Aorta (tissue), 5 donors: ENCODE measurements around the gene SLC29A1. TPM values are rescaled to one million over a fixed set of nuclear protein-coding genes. Genes with fewer than 3 reads are reported as not detected.
"Not testable (repeated sequence)": the region's sequence is repeated elsewhere in the genome, so short reads cannot be mapped to it uniquely, and the experiment has no call there.

Experiments
- ATAC-seq: fragments of 200-7000 bp; cut with Tn5 transposase; one replicate; pipeline ENCODE4 v1.9.1; 2022; ENCODE audit warnings: moderate library complexity; ENCODE audit not compliant: low FRiP score
- DNase-seq, 2 donors: peaks; one replicate each; pipeline ENCODE4 v3.0.0-alpha.2; 2020
- H3K27ac ChIP-seq, 2 donors: one replicate each; pipeline ENCODE4 v1.5.1; 2013; ENCODE audit warnings: low read length in 2 of 2, mild to moderate bottlenecking in 2 of 2, moderate library complexity in 2 of 2, control low read depth in 1 of 2, inconsistent platforms in 1 of 2, low read depth in 1 of 2
- H3K27me3 ChIP-seq, 2 donors: one replicate each; pipeline ENCODE4 v1.6.1; 2013; ENCODE audit warnings: control low read depth in 1 of 2, low read length in 1 of 2, mild to moderate bottlenecking in 1 of 2, moderate library complexity in 1 of 2; ENCODE audit not compliant: insufficient read depth in 2 of 2, control insufficient read depth in 1 of 2
- H3K36me3 ChIP-seq, 2 donors: one replicate each; pipeline ENCODE4 v1.6.1; 2013; ENCODE audit warnings: control low read depth in 1 of 2, low read length in 1 of 2, mild to moderate bottlenecking in 1 of 2; ENCODE audit not compliant: insufficient read depth in 2 of 2, control insufficient read depth in 1 of 2
- H3K4me1 ChIP-seq, 2 donors: one replicate each; pipeline ENCODE4 v1.6.1; 2013; ENCODE audit warnings: low read length in 2 of 2, control low read depth in 1 of 2, mild to moderate bottlenecking in 1 of 2, moderate library complexity in 1 of 2; ENCODE audit not compliant: insufficient read depth in 2 of 2, control insufficient read depth in 1 of 2
- H3K4me3 ChIP-seq, 2 donors: one replicate each; pipeline ENCODE4 v1.5.1; 2013; ENCODE audit warnings: low read length in 2 of 2, control low read depth in 1 of 2, mild to moderate bottlenecking in 1 of 2
- H3K9me3 ChIP-seq: one replicate; pipeline ENCODE4 v1.6.1; 2013; ENCODE audit warnings: mild to moderate bottlenecking, low read length; ENCODE audit not compliant: control insufficient read depth
- WGBS, 2 donors: extraction: QIAGEN DNeasy Blood & Tissue Kit; methylation state at CpG; one replicate each; pipeline ENCODE4 v1.1.7; 2013; 5-methylcytosine and 5-hydroxymethylcytosine counted together
- intact Hi-C, 2 donors: fragments of 100-400 bp; cut with DNase I; formaldehyde crosslinking; loops; one replicate each; pipeline versions ENCODE4 v1.14.2 to v1.15.0; 2022
- polyA plus RNA-seq, 2 donors: library from polyadenylated mRNA; stranded (reverse); fragments of 200-250 nt; gene quantifications; one replicate each; pipeline ENCODE4 v1.2.3, GENCODE V29; 2013
- total RNA-seq, 2 donors: library from RNA; stranded (reverse); fragmentation: NEBNext Ultra II Directional; extraction: Animal tissue kit (Norgen Biotek cat#: 25700); gene quantifications; one replicate each; pipeline ENCODE4 v1.2.1, GENCODE V29; 2021
- donor health status: healthy with polysubstance abuse.
- donor health status: Bipolar disorder and iron deficiency.
- donor health status: DM: no; HTN: no; CAD: no.
- donor health status: DM: no; HTN: no; CAD: no.
- donor health status: DM: yes; HTN: yes; CAD: no.

SLC29A1 gene
- total and polyA plus RNA-seq, 4 donors, result 38.3 to 142 (median 121) TPM

DNA sequence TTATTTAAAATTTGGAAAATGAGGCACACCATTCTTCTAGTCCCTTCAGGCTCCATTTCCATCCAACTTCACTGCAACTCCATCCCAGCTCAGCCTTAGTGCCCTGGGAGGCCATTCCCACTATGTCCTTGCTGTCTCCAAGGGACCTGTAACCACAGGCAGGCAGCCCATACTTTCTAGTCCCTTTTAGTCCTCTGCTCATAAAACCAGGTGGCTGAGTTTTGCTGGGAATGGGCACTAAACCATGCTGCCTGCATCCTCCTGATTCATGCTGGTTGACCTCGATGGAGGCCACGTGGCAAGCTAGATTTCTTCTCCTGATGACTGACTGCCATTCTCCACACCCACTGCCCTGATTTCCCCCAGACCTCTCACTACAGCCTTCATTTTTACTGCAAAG lies 34.1 kb upstream of the SLC29A1 start:
- WGBS, 2 donors, result 69 to 74% methylated on average over 2 of the region's 2 CpGs
- ATAC-seq, result no peak
- Histone ChIP-seq H3K4me1 (no peaks in the 10 kb centered on the region), H3K9me3 (no peaks in the 10 kb centered on the region), H3K36me3 (no peaks in the 10 kb centered on the region), H3K27ac (no peak overlapping the region), H3K27me3 (no peaks in the 10 kb centered on the region), H3K4me3 (no peak overlapping the region)
- peak in 1 of 2 donors; percentile 17 for DNase-seq
- intact Hi-C loops, result no loop called here

- no peak for ATAC-seq
- DNase-seq, result no peak
- Histone ChIP-seq H3K9me3 (no peaks in the 10 kb centered on the region), H3K36me3 (no peaks in the 10 kb centered on the region), H3K4me3 (no peak overlapping the region), H3K27ac (no peak overlapping the region), H3K27me3 (no peaks in the 10 kb centered on the region), H3K4me1 (no peaks in the 10 kb centered on the region)
- intact Hi-C loops, result no loop called here
- 10 to 27% methylated on average over 2 of the region's 2 CpGs for WGBS, 2 donors
These were observed 32.7 kb upstream of the SLC29A1 start for GRCh38 chr6:44190715-44191114.

- DNase-seq, result peak in 1 of 2 donors; percentile 35
- no peak overlapping the region for H3K4me3 ChIP-seq
- H3K27ac ChIP-seq, result no peak overlapping the region
- H3K36me3 ChIP-seq, result no peaks in the 10 kb centered on the region
- intact Hi-C loops, result no loop called here
- H3K4me1 ChIP-seq, result no peaks in the 10 kb centered on the region
- no peaks in the 10 kb centered on the region for H3K27me3 ChIP-seq
- H3K9me3 ChIP-seq, result no peaks in the 10 kb centered on the region
- ATAC-seq, result peak; percentile 33
- WGBS, 2 donors, result 53 to 58% methylated on average over 10 of the region's 10 CpGs
These were observed 30.9 kb upstream of the SLC29A1 start for GRCh38 chr6:44192428-44193041.

- Histone ChIP-seq H3K4me3 (no peak overlapping the region), H3K36me3 (no peaks in the 10 kb centered on the region), H3K27me3 (no peaks in the 10 kb centered on the region), H3K4me1 (no peaks in the 10 kb centered on the region), H3K27ac (no peak overlapping the region), H3K9me3 (no peaks in the 10 kb centered on the region)
- ATAC-seq, result no peak
- intact Hi-C loops, result no loop called here
- WGBS, 2 donors, result 95 to 98% methylated on average over 8 of the region's 8 CpGs
- DNase-seq, result peak in 1 of 2 donors; percentile 39
These were observed 30.0 kb upstream of the SLC29A1 start for GRCh38 chr6:44193307-44193910.

DNA sequence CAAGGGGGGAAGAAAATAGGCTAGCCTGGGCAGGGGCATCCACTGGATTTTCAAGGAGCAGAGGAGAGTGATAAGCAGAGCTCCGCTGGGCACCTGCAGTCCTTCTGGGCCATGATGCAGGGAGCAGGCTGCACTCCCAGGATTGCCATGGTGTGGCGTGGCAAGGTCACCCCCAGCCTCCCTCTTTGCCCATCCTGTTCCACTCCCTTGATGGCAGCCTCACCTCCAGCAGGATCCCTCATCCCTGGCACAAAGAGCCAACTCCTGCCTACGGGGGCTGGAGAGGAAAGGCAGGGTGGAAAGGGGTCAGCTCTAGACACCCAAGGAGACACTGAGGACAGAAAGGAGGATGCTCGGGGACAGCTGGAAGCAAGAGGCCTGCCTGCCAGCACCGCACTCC lies 29.1 kb upstream of the SLC29A1 start:
- Histone ChIP-seq H3K27me3 (no peaks in the 10 kb centered on the region), H3K4me1 (no peaks in the 10 kb centered on the region), H3K4me3 (no peak overlapping the region), H3K9me3 (no peaks in the 10 kb centered on the region), H3K36me3 (no peaks in the 10 kb centered on the region), H3K27ac (no peak overlapping the region)
- DNase-seq (peak in 1 of 2 donors; percentile 25), ATAC-seq (peak; percentile 36)
- intact Hi-C loops, result no loop called here
- 79 to 95% methylated on average over 5 of the region's 5 CpGs for WGBS, 2 donors

DNA sequence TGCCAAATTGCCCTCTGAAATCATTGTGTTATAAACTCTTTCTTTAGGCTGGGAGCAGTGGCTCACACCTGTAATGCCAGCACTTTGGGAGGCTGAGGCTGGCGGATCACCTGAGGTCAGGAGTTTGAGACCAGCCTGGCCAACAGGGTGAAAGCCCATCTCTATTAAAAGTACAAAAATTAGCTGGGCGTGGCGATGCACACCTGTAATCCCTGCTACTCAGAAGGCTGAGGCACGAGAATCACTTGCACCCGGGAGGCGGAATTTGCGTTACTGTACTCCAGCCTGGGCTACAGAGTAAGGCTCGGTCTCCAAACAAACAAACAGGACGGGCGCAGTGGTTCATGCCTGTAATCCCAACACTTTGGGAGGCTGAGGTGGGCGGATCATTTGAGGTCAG lies 27.0 kb upstream of the SLC29A1 start:
- H3K27me3 ChIP-seq, ATAC-seq, H3K9me3 ChIP-seq, H3K36me3 ChIP-seq, H3K4me3 ChIP-seq, intact Hi-C loops, H3K4me1 ChIP-seq, H3K27ac ChIP-seq: not testable (repeated sequence)
- peak in 1 of 2 donors; percentile 51 for DNase-seq
- WGBS, 2 donors, result 94% methylated on average over 11 of the region's 11 CpGs

DNA sequence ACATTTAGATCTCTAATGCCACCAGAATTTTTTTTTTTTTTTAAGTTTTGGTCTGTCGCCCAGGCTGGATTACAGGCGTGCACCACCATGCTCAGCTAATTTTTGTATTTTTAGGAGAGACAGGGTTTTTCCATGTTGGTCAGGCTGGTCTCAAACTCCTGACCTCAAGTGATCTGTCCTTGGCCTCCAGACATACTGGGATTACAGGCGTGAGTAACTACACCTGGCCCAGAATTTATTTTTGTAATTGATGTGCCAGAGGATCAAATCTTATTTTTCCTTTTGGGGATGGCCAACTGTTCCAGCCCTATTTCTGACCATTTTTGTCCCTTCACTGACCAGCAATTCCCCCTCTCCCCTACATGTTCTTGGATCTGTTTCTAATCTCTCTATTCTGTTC lies 24.7 kb upstream of the SLC29A1 start:
- no peak for ATAC-seq
- Histone ChIP-seq H3K4me1 (no peaks in the 10 kb centered on the region), H3K27ac (no peak overlapping the region), H3K36me3 (no peaks in the 10 kb centered on the region), H3K4me3 (no peak overlapping the region), H3K27me3 (no peaks in the 10 kb centered on the region), H3K9me3 (no peaks in the 10 kb centered on the region)
- 13 to 14% methylated on average over 3 of the region's 3 CpGs for WGBS, 2 donors
- peak in 1 of 2 donors; percentile 8 for DNase-seq
- intact Hi-C loops, result no loop called here

GRCh38 chr6:44199883-44200282 lies 23.5 kb upstream of the SLC29A1 start:
- DNase-seq, result peak in 1 of 2 donors; percentile 7
- 92 to 97% methylated on average over 4 of the region's 4 CpGs for WGBS, 2 donors
- no peak for ATAC-seq
- no peak overlapping the region for H3K27ac ChIP-seq
- no peaks in the 10 kb centered on the region for H3K9me3 ChIP-seq
- intact Hi-C loops, result no loop called here
- H3K27me3 ChIP-seq, result no peaks in the 10 kb centered on the region
- no peaks in the 10 kb centered on the region for H3K4me1 ChIP-seq
- no peak overlapping the region for H3K4me3 ChIP-seq
- H3K36me3 ChIP-seq, result no peaks in the 10 kb centered on the region

- Histone ChIP-seq H3K36me3 (no peaks in the 10 kb centered on the region), H3K9me3 (no peaks in the 10 kb centered on the region), H3K4me3 (no peak overlapping the region), H3K27me3 (no peaks in the 10 kb centered on the region), H3K4me1 (no peaks in the 10 kb centered on the region), H3K27ac (no peak overlapping the region)
- WGBS, 2 donors, result 94 to 96% methylated on average over 3 of the region's 3 CpGs
- ATAC-seq, result no peak
- intact Hi-C loops, result no loop called here
- peak in 1 of 2 donors; percentile 35 for DNase-seq
These were observed 22.2 kb upstream of the SLC29A1 start for GRCh38 chr6:44201200-44201599.
